HEK293T (cell line): ENCODE measurements around the gene LHPP.

Source experiments
- ARNT ChIP-seq: fragments of 450-650 bp; IDR thresholded peaks from 2 replicates; pipeline ENCODE4 v1.6.1; 2017; ENCODE audit warnings: mild to moderate bottlenecking
- BHLHE40 ChIP-seq: fragments of 450-650 bp; IDR thresholded peaks from 2 replicates; pipeline ENCODE4 v1.6.1; 2016; ENCODE audit warnings: mild to moderate bottlenecking, moderate library complexity, borderline replicate concordance
- ELF4 ChIP-seq: fragments of 450-650 bp; IDR thresholded peaks from 2 replicates; pipeline ENCODE4 v1.6.1; 2017; ENCODE audit warnings: antibody characterized with exemption
- FOXA1 ChIP-seq: fragments of 450-650 bp; IDR thresholded peaks from 2 replicates; pipeline ENCODE4 v1.6.1; 2016; ENCODE audit warnings: mild to moderate bottlenecking
- FOXK2 ChIP-seq: fragments of 450-650 bp; IDR thresholded peaks from 2 replicates; pipeline ENCODE4 v1.6.1; 2016; ENCODE audit warnings: mild to moderate bottlenecking
- FOXM1 ChIP-seq: fragments of 450-650 bp; IDR thresholded peaks from 2 replicates; pipeline ENCODE4 v1.6.1; 2017; ENCODE audit warnings: mild to moderate bottlenecking, borderline replicate concordance
- HDGF ChIP-seq: fragments of 450-650 bp; IDR thresholded peaks from 2 replicates; pipeline ENCODE4 v1.6.1; 2017; ENCODE audit warnings: antibody characterized with exemption, borderline replicate concordance
- PKNOX1 ChIP-seq: fragments of 450-650 bp; IDR thresholded peaks from 2 replicates; pipeline ENCODE4 v1.6.1; 2016
- SP1 ChIP-seq: fragments of 450-650 bp; IDR thresholded peaks from 2 replicates; pipeline ENCODE4 v1.6.1; 2017
- TARDBP ChIP-seq: fragments of 450-650 bp; IDR thresholded peaks from 2 replicates; pipeline ENCODE4 v1.6.1; 2016

- TF ChIP-seq FOXA1 (no peak), HDGF (no peak), BHLHE40 (no peak), SP1 (no peak), FOXM1 (no peak), ARNT (no peak), FOXK2 (no peak), TARDBP (no peak), ELF4 (no peak), PKNOX1 (no peak)
Measured at GRCh38 chr10:124512040-124512428, 50.4 kb downstream of the LHPP start.
